Activated CD4-positive, CD25-positive, alpha-beta regulatory T cell treated with anti-CD3 and anti-CD28 coated beads, Interleukin-2, amount 50 U/mL, for 24 hours (primary cell): ENCODE data around the gene MFN2.
"Not testable (repeated sequence)": the region's sequence is repeated elsewhere in the genome, so short reads cannot be mapped to it uniquely, and the experiment has no call there.

Source experiments
- ATAC-seq, 2 donors: fragments of 150-1000 bp; cut with Tn5 transposase; one replicate each; pipeline ENCODE4 v1.10.0; 2021; ENCODE audit warnings: mild to moderate bottlenecking in 1 of 2, moderate library complexity in 1 of 2

The MFN2 gene

DNA sequence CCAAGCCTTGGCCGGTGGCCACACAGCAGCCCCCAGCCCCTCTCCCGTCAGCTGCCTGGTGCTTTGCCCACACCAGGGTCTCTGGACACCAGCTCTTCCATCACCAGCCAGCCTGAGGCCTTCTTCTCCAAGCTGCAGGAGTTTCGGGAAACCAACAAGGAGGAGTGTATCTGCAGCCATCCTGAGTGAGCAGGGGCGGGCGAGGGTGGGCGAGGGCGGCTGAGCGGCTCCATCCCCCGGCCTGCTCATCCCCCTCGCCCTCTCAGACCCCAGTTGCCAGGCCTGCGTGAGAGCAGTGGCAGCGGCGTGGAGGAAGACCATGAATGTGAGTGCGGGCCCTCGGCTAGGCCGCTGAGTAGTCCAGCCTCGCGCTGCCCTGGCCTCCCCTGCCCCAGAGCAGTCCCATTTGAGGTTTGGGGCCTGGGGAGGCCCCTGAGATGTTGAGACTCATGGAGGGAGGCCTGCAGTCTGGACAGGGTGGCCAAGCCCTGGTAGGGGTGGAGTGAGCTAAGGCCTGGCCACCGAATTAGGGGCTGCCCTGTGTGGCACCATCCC lies 48.8 kb downstream of the MFN2 start:
- no peak for ATAC-seq

DNA sequence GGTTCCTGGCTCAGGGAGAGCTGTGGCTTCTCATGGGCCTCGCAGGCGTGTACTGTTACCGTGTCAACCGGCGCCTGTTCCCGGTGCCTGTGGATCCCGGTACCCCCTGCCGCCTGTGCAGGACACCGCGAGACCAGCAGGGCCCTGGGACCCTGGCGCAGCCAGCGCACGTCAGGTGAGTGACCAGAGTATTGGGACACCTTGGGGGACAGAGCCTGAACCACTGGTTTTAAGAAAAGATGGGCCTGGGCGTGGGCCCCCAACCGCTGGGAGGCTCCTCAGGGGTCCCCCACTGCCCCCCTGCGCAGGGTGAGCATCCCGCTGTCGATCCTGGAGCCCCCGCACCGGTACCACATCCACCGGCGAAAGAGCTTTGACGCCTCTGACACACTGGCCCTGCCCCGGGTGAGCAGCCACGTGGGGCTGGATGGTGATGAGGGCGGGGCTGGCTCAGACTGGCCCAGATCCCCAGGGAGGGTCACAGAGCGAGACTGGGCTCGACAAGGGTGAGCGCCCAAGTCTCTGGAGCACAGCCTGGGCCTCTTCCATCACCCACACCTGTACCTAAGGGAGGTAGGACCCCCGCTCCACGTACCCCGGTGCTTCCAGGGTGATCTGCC lies 49.6 kb downstream of the MFN2 start:
- no peak for ATAC-seq

DNA sequence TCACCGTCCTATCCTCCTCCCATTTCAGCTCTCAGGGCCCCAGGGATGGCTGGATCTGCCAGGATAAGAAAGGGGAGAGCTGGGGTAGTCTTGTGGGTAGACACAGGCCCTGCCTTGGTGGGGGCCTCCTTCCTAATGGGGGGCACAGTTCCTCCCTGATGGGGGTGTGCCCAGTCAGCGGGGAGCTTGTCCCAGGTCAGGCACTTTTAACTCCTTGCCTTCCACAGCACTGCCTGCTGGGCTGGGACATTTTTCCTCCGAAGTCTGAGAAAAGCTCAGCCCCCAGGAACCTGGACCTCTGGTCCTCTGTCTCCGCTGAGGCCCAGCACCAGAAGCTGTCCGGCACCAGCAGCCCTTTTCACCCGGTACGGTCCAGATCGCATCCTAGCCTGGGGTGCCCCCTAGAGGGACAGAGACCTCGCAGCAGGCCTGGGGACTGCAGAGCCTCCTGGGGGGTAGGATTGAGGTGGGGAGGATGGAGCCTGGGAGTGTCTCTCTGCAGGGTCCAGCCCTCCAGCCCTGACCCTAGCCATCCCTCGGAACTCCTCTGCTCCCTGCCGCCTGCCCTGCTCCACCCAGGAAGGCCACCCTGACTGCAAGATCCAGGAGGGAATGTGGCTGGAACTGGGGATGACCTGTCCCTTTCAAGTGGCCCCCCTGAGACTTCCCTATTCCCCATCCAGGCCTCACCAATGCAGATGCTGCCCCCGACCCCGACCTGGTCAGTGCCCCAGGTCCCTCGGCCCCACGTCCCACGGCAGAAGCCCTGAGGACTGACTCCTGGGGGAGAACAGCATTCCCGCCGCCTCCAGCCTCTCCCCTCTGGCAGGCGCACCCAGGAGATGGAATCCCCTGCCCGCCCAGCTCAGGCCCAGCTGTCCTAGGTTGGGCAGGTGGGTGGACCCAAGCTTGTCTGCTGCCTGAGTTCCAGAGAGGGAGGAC lies 51.1 kb downstream of the MFN2 start:
- ATAC-seq: peak; percentile 58 to 63

DNA sequence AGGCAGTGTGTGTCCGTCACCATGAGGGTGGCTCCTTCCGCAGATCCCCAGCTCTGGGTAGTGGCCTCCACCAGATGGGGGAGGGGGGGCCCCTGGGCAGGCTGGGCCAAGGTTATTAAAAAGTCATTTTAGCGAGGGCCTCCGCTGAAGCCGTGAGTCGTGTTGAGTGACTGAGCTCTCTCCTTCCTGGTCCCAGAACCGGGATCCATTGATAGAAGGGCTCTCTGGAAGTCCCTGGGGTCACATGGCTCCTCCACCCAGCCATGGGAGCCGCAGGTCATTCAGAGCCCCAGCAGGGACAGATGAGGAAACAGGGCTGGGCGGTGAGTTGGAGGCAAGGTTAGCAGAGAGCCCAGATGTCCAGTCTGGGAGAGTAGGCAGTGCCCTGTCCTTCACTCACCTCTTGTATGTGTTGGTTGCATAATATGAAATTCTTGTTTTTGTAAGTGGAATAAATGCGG lies 51.9 kb downstream of the MFN2 start:
- ATAC-seq: no peak

DNA sequence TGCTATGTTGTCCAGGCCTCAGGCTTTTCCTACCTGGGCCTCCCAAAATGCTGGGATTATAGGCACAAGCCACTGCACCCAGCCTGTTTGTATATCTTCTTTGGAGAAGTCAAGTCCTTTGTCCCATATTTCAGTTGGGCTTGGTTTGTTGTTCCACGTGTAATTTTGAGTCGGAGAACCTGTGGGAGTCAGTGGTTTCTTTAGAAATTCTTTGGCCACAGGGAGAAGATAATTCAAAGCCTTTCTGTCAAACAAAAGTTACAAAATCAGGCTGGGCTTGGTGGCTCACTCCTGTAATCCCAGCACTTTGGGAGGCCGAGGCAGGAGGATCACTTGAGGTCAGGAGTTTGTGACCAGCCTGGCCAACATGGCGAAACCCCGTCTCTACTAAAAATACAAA lies 53.2 kb downstream of the MFN2 start:
- ATAC-seq: not testable (repeated sequence)

DNA sequence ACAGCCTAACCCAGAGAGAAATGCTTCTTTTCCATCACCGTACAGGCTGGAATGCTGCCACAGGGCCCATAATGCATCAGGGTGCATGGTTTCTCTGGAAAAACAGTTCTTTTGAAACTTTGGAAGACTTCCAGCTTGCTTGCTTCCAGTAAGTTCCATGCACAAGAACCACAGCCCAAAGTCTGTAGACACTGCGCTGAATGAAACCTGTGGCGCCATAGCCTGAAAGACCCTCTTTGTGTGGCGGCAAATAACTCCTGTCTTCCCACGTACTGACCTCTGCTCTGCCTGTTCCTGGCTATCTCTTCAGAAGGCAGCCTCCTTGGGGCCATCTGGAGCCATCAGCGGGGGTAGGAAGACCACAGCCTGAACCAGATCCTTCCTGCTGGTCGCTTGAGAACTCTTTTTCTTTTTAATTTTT lies 54.1 kb downstream of the MFN2 start:
- ATAC-seq: no peak

DNA sequence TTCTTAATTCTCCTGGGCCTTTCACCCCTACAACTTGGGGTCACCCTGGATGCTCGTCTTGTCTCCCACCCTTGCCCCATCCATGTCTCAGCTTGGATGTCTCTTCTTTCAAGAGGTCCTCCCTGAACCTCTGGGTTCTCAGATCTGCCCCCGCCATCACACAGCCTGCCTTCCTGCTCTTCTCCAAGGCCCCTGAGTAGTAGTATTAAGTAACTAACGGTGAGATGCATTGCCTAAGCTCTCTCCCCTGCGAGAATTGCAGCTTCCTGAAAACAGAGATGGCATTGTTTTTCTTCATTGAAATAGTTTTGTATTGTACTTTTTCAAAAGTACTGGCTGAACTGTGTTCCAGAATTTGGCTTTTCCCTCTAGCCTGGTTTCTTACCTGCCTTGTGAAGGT lies 55.1 kb downstream of the MFN2 start:
- no peak for ATAC-seq

DNA sequence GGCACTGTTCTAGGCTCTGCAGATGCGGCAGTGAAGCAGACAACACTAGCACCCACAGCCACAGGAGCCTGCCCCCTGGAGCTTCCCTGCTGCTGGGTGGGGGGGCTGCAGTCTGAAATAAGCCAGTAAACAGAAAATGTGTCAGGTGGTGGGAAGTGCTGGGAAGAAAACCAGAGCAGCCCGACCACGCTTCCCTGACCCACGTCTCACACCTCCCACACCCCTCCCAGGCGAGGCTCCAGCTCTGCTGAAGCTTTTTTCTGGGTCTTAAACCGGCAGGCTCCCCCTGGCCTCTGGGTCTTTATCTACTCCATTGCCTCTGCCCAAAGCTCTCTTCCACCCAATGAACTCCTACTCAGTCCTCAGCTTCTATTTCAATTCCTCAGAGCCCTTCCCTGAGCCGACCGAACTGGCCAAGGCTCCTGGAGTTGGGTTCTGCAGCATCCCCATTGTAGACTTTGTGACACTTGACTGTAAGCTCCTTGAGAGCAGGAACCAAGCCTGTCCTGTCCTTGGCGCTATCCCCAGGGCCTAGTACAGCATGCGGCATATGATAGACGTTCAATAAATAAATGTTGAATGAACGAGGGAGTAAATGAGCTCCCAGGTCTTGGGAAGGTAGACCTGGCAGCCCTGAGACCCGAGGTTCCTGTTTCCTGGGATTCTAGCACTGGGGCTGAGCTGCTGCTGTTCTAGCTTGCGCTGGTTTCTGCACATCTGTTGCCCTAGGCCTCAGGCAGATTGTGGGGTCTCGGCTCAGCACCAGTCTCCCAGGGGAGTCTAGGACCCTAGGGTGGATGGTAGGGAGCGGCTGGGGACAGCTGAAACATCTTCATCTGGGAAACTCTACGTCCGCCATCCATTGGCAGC lies 57.5 kb downstream of the MFN2 start:
- no peak for ATAC-seq

DNA sequence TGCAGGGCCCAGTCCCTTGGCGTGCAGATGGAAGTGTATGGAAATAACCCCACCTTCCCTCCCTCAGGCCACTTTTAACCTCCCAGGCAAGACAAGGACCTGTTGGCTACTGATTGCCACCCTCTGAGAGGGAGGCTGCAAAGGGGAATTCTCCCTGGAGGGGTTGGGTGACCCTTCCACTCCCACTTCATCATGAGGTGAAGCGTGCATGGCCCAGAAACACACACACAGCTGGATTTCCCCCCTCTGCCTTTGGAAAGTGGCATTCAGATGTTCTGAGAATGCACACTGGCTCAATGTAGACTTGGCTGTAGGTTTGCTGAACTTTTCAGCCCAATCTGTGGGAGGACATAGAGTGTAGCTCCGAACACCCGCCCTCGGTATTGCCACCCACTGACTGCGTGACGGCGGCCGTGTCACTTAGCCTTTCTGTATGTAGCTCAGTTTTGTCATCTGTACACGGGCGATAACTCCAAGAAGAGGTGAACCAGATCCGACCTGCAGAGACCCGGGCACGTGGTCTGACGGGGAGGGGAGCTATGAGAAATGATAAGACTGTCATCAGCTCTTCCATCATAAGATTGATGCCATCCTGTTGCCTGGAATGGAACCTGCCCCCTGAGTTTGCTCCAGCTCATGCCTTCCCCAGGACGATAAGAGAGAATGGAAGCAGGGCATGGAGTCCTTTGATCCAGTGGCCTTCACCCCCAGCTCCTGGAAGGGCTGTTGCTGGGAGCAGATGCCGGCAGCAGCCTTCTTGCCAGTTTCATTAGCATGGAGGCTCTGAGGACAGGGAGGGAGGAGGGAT lies 58.3 kb downstream of the MFN2 start:
- ATAC-seq: no peak

DNA sequence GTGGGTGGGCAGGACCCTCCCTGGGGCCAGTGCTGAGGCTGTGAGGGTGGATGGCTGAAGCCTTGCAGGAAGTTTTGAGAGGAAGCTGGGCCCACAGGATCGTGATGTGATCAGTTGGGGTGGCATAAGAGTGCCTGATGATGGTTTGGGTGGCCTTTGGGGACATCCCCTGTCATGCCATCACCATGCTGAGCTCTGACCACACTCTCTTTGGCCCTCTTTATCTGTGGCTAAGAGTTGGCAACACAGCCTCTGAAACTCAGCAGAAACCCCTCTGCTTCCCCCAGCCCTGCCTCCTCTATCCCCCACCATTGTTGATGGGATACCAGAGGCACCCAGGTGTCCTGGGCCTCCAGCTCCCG lies 58.9 kb downstream of the MFN2 start:
- no peak for ATAC-seq

DNA sequence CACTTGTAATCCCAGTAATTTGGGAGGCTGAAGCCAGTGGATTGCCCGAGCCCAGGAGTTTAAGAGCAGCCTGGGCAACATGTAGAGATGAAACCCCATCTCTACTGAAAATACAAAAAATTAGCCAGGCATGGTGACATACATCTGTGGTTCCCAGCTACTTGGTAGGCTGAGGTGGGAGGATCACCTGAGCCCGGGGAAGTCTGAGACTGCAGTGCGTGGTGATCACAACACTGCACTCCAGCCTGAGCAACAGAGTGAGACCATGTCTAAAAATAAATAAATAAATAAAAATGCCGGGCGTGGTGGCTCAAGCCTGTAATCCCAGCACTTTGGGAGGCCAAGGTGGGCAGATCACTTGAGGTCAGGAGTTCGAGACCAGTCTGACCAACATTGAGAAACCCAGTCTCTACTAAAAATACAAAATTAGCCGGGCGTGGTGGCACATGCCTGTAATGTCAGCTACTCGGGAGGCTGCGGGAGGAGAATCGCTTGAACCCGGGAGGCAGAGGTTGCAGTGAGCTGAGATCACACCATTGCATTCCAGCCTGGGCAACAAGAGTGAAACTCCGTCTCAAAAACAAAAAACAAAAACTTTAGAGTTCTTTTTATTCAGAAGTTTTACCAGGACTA lies 59.7 kb downstream of the MFN2 start:
- ATAC-seq: not testable (repeated sequence)

DNA sequence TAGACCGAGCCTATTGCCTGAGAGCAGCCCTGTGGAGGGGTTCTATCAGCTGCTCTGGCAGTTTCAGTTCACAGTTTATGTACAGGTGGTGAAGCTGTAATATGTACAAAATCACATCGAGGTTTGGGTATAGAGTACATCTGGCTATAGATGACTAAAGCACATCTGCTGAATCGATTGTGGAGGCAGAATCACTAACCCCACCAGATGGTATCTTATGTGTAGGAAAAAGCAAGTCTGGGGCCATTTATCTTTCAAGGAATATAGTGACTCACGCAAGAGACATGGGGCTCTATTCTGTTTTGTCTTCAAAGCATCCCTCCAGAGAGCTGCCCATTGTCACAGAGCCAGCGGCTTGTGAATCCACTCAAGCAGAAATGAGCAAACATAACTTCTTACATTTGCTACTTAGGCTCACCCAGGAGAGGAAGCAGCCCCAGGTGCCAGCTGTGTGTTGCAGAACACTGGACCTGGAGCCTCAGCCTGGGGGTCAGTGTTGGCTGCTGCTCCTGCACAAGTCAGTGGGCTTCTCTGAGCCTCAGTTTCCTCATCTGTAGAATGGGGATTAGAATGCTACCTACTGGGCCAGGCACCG lies 60.3 kb downstream of the MFN2 start:
- peak; percentile 87 to 88 for ATAC-seq

DNA sequence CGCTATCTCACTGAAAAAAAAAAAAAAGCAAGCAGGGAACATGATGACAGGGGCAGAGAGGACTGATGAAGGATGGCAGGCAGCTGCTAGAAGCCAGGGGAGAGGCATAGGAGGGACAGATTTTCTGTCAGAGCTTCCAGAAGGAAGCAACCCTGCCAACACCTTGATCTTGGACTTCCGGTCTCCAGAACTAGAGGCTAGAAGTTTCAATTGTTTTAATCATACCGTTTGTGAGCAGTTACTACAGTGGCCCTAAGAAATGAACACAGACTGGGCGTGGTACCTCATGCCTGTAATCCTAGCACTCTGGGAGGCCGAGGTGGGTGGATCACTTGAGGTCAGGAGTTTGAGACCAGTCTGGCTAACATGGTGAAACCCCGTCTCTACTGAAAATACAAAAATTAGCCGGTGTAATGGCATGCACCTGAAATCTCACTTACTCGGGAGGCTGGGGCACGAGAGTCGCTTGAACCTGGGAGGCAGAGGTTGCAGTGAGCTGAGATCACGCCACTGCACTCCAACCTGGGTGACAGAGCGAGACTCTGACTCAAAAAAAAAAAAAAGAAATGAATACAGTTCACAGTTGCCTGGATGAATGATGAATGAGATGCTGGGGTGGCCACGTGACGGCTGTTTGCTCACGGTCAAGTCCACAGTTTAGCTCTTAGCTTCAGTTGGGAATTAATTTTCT lies 64.1 kb downstream of the MFN2 start:
- ATAC-seq: peak in 1 of 2 donors; percentile 9

DNA sequence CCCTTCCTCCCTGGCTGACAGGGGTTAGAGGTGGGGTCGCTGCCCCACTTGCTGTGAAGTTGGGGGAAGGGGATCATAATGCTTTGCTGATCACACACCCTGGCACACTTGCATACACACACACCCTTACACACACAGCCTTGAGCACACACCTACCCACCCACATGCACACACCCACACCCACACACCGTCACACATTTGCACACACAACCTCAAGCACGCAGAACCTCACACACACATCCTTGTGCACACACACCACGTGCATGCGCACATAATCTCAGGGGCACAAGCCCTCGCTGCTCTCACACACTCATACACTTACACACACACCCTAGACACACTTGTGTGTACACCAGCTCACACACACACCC lies 66.5 kb downstream of the MFN2 start:
- ATAC-seq: no peak

DNA sequence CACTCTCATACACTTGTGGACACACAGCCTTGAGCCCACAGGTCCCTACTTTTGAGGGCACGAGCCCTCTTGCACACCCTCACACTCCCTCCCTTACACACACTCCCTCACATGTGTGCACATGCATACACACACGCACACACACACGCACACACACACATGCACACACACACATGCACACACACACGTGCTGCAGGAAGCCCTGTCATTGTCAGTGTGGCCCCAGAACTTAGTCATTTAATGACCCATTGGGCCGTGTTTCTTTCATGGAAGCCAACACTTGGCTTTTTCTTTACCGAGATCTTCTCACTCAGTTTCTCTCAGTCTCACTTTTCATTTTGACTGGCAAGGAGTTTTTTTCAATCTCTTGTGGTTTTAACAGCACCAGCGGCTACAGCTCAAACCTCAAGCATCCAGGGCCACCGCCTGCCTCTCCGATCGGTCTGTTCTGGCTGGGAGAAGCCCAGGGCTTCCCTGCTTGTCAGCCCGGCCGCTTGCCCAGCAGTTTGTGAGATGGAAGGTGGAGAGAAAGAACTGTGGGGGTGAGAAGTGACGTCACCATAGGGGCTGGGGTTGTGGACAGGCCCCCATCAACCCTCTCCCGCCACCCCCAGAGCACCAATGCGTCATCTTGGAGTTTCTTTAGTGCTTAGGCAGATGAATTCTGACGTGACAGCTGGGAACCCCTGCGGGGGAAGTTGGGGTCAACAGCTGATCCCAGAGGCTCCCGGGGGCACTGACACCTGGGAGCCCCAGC lies 67.1 kb downstream of the MFN2 start:
- ATAC-seq: peak; percentile 80 to 84

DNA sequence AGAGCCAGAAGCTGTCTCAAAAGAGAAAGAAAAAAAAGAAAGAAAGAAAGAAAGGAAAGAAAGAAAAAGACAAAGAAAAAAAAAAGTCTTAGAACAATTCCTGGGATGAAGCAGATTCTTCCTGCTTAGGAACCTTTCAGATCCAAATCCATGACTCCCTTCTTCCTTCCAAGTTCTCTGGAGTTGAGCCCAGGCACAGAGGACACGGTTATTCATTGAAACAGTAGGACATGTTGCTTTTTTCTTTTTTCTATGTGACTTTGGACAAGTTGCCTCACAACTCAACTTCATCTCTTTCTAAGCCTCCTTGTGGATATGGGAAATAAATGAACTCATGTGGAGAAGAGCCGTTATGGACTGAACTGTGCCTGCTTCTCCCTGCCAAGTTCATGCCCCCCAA lies 68.1 kb downstream of the MFN2 start:
- ATAC-seq: no peak

DNA sequence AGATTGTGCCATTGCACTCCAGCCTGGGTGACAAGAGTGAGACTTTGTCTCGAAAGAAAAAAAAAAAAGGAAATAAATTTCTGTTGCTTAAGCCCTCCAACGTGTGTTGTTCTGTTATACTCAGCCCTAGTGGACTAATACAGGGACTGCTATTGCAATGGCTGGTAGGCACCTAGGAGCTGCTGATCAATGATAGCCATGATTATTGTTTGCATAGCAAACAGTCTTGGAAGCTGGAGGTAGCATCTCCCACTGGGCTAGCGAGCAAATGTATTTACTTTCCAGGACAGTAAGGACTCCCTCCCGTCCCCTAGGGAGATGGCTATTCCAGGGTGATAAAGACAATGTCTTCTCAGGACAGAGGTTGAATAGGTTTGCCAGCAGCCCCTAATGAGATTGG lies 69.4 kb downstream of the MFN2 start:
- ATAC-seq: no peak

DNA sequence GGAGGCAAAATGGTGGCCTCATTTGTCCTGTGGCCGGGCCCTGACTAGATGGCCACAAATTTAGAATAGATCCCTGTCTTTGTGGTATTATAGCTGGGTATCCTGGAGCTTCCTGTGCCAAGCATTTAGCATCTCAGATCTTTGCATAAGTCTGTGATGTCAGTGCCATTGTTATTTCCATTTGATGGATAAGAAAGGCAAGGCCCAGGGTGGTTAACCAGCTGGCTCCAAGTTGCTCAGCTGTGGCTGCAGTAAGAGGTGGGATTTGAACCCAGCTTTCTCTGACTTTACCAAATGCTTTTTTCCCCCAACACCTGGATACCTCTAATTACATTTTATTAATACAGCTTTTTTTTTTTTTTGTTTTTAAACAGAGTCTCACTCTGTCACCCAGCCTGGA lies 71.1 kb downstream of the MFN2 start:
- ATAC-seq: no peak

DNA sequence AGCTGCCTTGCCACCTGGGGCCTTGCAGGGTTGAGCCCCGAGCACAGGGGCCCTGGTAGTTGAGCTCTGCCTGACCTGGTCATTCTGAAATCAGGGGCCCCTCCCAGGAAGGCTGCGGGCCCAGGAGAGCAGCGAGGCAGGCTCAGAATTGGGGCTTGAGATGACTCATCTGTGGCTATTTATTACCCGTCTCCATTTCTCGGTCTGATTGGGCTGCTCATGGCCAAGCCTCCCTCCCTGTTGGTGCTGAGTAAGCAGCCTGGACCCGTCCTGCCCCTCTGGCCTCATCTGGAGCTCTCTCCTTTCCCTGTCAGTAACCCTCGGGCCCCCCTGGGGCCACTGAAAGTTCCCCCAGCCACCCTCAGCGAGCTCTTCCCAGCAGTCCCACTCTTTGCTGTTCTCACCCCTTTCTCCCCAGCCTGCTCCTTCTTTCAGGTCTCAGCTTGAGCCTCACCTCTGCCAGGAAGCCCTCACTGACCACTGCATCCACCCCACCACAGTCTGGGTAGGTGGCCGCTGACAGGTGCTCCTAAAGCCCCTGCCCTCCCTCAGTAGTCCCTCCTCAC lies 71.8 kb downstream of the MFN2 start:
- ATAC-seq: peak; percentile 51 to 54
